Skin epidermis (tissue), 12 donors: ENCODE data around the gene SNRNP70.
"Not testable (repeated sequence)": the region's sequence is repeated elsewhere in the genome, so short reads cannot be mapped to it uniquely, and the experiment has no call there.

Source experiments
- H3K27ac ChIP-seq, 21 experiments: fragments of 200-600 bp; sonication (generic) in 11 of 21; one replicate each; pipeline ENCODE4 v1.5.0; 2020; ENCODE audit warnings: mild to moderate bottlenecking in 3 of 21, inconsistent platforms in 2 of 21, moderate library complexity in 2 of 21
- H3K4me3 ChIP-seq, 7 experiments: fragments of 200-600 bp; sonication (generic) in 2 of 7; one replicate each; pipeline ENCODE4 v1.5.0; 2020; ENCODE audit warnings: inconsistent platforms in 2 of 7, mild to moderate bottlenecking in 2 of 7, moderate library complexity in 1 of 7

SNRNP70 gene

GRCh38 chr19:49085020-49085867, at the start of gene SNRNP70:
Gene SNRNP70, plus strand, starts transcription at chr19:49085451. Its CDS starts 964 bp downstream, at chr19:49086415.
- peak within 1 kb of the TSS; percentile 71 to 91 (median 82) for H3K4me3 ChIP-seq
- peak within 1 kb of the TSS; percentile 49 to 99 (median 93) for H3K27ac ChIP-seq

DNA sequence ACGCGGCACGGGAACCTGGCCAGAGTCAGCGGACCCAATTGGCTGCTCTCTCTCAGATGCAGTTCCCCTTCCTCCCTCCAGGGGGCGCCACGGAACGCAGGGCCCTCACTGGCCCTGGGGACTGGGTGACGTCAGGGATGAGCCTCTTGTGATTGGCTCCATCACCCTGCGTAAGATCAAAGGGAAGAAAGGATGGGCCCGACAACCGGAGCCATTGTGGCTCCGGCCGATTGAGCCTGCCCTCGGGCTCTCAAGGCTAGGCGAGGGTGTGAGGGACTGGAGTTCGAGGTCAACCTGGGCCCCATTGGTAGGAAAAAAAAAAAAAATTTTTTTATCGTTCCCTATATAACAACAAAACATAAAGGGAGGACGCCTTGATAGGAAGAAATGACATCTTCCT, 48.4 kb upstream of the SNRNP70 start, which contains the start of gene CGB1:
Gene CGB1 (minus strand): TSS at position 81 of the 400 bp plus-strand sequence. CDS start 184 bp downstream, outside the sequence.
- H3K4me3 ChIP-seq, H3K27ac ChIP-seq: not testable (repeated sequence)

DNA sequence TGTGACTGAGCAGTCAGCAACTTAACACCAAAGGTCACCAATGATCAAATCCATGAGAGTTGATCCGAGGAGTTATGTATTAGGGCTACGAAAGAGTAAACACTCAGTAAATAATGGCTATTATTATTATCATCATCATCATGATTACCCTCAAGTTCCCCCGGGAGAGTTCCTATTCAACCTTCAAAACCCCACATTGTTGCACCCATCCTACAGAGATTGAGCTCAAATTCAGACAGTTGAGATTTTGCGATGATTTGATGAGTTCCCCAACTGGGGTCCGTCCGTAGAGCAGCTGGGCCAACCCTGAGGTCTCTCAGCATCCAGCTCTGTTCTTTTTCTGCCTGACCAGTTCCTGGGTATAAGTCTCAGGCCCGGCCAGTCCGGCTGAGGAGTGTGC, 47.1 kb upstream of the SNRNP70 start:
- H3K27ac ChIP-seq, H3K4me3 ChIP-seq: not testable (repeated sequence)

- H3K27ac ChIP-seq, H3K4me3 ChIP-seq: not testable (repeated sequence)
These were observed 46.5 kb upstream of the SNRNP70 start for GRCh38 chr19:49038557-49039276.

- H3K4me3 ChIP-seq, H3K27ac ChIP-seq: not testable (repeated sequence)
These were observed 45.5 kb upstream of the SNRNP70 start for GRCh38 chr19:49039736-49040135.

- Histone ChIP-seq H3K27ac (no peak overlapping the region), H3K4me3 (no peak overlapping the region)
These were observed 43.1 kb upstream of the SNRNP70 start for GRCh38 chr19:49042177-49042576.

DNA sequence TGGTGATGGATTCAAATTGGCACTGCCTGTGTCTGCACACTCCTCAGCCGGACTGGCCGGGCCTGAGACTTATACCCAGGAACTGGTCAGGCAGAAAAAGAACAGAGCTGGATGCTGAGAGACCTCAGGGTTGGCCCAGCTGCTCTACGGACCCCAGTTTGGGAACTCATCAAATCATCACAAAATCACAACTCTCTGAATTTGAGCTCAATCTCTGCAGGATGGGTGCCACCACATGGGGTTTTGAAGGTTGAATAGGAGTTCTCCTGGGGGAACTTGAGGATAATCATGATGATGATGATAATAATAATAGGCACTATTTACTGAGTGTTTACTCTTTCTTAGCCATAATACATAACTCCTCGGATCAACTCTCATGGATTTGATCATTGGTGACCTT, 42.6 kb upstream of the SNRNP70 start:
- not testable (repeated sequence) for H3K4me3 ChIP-seq, H3K27ac ChIP-seq

- H3K4me3 ChIP-seq, H3K27ac ChIP-seq: not testable (repeated sequence)
These were observed 41.7 kb upstream of the SNRNP70 start, which contains the start of gene CGB5 for GRCh38 chr19:49043548-49043947. Gene CGB5, plus strand, starts transcription at chr19:49043848. Its CDS starts 362 bp downstream, at chr19:49044210.

DNA sequence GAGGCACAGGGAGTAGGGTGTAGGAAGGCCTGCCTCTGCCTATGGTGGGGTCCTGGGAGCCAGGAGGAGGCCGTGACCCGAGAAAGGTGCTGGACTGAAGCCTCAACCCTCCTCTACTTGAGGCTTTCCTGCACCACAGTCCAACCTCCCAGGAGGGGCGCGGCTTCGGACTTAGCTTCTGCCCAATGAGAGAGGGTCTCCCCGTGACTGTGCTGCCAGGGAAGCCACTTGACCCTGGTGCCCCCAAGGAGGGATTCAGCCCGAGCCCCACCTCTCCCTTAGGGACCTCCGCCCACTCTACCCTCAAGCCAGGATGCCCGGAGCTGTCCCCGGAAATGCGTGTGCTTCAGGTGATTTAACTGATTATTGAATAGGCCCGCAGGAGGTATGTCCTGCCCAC, 36.2 kb upstream of the SNRNP70 start, which contains the start of gene CGB8:
Gene CGB8 (minus strand): TSS at position 101 of the 400 bp plus-strand sequence. CDS start 372 bp downstream, outside the sequence.
- not testable (repeated sequence) for H3K27ac ChIP-seq, H3K4me3 ChIP-seq

DNA sequence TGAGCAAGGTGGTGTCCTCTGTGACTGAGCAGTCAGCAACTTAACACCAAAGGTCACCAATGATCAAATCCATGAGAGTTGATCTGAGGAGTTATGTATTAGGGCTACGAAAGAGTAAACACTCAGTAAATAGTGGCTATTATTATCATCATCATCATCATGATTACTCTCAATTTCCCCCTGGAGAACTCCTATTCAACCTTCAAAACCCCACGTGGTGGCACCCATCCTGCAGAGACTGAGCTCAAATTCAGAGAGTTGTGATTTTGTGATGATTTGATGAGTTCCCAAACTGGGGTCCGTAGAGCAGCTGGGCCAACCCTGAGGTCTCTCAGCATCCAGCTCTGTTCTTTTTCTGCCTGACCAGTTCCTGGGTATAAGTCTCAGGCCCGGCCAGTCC, 35.4 kb upstream of the SNRNP70 start:
- H3K27ac ChIP-seq, H3K4me3 ChIP-seq: not testable (repeated sequence)

DNA sequence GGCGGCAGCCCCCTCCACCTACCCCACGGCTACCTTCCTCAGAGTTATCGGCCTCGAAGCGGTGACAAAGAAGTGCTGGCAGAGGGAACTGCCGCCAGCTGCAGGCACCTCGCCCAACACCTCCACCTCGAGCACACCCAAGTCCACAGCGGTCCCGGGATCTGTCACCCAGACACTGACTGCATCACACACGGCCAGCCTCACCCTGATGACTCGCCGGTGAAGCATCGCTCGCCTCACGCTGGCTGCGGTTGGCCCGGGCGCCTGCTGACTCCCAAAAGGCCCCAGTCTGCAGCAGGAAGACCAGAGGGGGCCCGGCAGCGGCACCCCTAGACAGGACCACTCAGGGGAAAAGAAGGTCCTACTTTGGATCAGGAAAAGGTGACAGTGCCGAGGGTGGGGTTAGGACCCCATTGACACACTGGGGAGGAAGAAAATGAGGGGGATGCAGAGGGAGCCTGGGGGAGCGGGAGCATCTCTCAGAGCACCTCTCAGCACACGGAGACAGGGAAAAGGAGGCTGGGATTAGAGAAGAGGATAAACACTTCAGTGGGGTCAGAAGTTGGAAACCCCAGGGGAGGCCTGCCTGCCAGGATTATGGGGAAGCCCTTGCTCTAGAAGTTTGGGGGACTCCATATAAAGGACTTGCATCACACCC, 34.7 kb upstream of the SNRNP70 start:
- H3K27ac ChIP-seq, H3K4me3 ChIP-seq: not testable (repeated sequence)

GRCh38 chr19:49056101-49056901, 28.9 kb upstream of the SNRNP70 start:
- peak overlapping the region; percentile 32 to 50 (median 37) for H3K4me3 ChIP-seq
- H3K27ac ChIP-seq: peak overlapping the region in 2 of 21 experiments; percentile 35 to 53

GRCh38 chr19:49056902-49057596, 28.2 kb upstream of the SNRNP70 start:
- Histone ChIP-seq H3K27ac (peak overlapping the region in 2 of 21 experiments; percentile 35 to 53), H3K4me3 (peak overlapping the region; percentile 32 to 50 (median 37))

DNA sequence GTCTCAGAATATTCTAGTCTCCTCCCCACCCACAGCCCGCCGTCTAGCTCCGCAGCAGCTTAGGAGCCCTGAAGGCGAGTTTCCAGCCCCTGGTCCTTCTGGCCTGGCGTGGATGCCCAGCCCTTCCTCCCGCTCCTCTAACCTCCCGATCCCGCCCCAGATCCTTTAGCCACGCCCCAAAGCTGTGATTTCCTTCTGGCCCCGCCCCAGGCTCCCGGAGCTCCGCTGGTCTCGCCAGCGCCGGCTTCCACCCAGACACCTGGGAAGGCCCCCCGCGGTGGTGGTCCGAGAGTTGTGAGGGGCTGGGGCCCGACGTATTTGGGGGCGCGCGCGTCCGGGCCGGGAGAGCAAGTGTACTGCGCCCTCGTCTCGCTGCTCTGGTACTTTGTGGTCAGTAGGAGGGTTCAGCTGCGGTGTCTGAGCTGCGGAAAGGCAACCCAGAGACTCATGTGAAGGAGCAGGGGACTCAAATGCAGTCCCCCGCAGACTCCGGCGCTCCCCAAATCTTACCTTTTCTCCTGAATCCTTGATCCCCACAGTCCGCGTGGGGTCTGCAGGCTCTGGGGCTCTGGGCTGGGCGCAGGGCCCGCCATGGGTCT, 27.5 kb upstream of the SNRNP70 start, which contains the start of gene CGB7:
Gene CGB7 (minus strand): TSS at position 114 of the 599 bp plus-strand sequence. CDS start 2,374 bp downstream, outside the sequence.
- H3K4me3 ChIP-seq: peak within 1 kb of the TSS; percentile 32 to 50 (median 37)
- H3K27ac ChIP-seq: peak within 1 kb of the TSS in 2 of 21 experiments; percentile 35 to 53

DNA sequence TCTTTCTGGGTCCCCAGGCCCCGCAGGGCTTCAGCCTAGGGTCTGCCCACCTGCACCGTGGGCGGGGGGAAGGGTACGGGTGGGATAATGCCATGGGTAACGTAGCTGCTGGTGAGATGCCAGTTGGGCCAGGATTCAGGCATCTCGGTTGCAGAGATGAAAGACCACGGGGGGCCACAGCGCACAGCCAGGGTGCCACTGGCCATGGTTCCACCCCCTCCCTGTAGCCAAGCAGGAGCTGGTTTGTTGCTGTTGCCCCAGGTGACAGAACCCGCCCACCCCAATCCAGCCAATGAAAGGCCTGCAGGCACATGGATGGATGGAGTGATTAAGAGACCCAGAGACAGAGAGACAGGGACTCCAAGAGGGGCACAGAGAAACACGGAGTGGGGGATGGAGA, 26.7 kb upstream of the SNRNP70 start:
- H3K27ac ChIP-seq: no peak overlapping the region
- no peak overlapping the region for H3K4me3 ChIP-seq

DNA sequence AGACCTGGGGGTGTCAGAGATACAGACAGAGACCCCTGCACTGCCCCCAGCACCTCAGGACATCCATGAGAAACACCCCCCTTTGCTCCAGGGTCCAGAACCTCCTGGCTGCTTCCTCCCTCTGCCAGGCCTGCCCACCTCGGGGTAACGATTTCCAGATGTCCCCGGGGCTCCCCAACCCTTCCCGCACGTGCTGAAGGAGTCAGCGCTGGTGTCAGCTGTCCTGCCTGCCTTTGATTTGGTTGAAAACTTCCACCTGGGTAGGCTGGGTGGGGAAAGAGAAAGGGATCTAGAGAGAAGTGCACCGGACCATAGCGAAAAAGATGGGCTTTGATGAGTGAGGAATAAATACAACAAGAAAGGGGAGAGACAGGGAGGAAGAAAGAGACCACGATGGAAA, 26.2 kb upstream of the SNRNP70 start:
- Histone ChIP-seq H3K4me3 (no peak overlapping the region), H3K27ac (no peak overlapping the region)

GRCh38 chr19:49061000-49061399, 24.3 kb upstream of the SNRNP70 start:
- Histone ChIP-seq H3K4me3 (no peak overlapping the region), H3K27ac (no peak overlapping the region)

DNA sequence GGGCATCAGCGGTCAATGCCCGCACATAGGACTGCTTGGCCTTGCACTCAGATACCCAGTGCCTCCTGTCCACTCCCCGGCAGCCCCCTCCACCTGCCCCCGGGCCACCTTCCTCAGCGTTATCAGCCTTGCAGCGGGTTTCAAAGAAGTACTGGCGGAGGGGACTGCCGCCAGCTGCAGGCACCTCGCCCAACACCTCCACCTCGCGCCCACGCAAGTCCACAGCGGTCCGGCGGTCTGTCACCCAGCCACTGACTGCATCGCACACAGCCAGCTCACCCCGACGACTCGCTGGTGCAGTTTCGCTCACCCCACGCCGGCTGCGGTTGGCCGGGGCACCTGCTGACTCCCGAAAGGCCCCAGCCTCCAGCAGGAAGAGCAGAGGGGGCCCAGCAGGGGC, 23.8 kb upstream of the SNRNP70 start:
- Histone ChIP-seq H3K4me3 (no peak overlapping the region), H3K27ac (no peak overlapping the region)
